Retinal pigment epithelial cell (primary cell): ENCODE measurements around the gene VIM.

Experiments
- DNase-seq: peaks from one replicate; pipeline ENCODE4 v3.0.0-alpha.2; 2010; ENCODE audit warnings: low read depth
- H3K4me3 ChIP-seq: 2 replicates; pipeline ENCODE4 v1.5.1; 2011; ENCODE audit warnings: mild to moderate bottlenecking, low read length, control low read depth, moderate library complexity
- CTCF ChIP-seq: conservative IDR thresholded peaks from 2 replicates; pipeline ENCODE4 v1.5.1; 2011; ENCODE audit warnings: low read depth, low read length, control low read depth, inconsistent platforms

The VIM gene

GRCh38 chr10:17232276-17232960, 4.4 kb downstream of the VIM start:
- DNase-seq: no peak
- TF ChIP-seq CTCF: no peak
- H3K4me3 ChIP-seq: peak overlapping the region; percentile 95

- DNase-seq: no peak
- TF ChIP-seq CTCF: no peak
- H3K4me3 ChIP-seq: peak overlapping the region; percentile 95
Observed at GRCh38 chr10:17233286-17233991, 5.4 kb downstream of the VIM start.

DNA sequence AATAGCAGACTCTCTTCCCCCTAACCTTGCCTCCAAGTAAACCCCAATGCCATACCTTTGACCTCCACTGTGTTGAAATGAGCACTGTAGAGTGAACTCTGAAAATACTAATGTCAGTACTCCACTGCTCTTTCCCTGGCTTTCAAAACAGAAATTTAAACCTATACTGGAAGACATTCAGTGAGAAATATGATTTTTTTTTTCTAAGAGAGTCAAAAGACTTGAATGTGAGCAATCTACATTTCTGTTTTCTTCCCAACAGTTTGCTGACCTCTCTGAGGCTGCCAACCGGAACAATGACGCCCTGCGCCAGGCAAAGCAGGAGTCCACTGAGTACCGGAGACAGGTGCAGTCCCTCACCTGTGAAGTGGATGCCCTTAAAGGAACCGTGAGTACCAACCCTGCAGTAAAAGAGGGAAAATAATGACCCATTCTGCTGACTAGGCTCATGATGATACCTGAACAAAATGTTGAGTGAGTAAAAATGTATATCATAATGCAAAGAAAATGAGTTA, 6.4 kb downstream of the VIM start:
- TF ChIP-seq CTCF: no peak
- peak overlapping the region; percentile 95 for H3K4me3 ChIP-seq
- no peak for DNase-seq

GRCh38 chr10:17235136-17235535, 7.1 kb downstream of the VIM start:
- TF ChIP-seq CTCF: peak; percentile 44
- no peak for DNase-seq
- H3K4me3 ChIP-seq: peak overlapping the region; percentile 95

- TF ChIP-seq CTCF: no peak
- DNase-seq: no peak
- peak overlapping the region; percentile 95 for H3K4me3 ChIP-seq
Observed at GRCh38 chr10:17236468-17237148, 8.6 kb downstream of the VIM start.

DNA sequence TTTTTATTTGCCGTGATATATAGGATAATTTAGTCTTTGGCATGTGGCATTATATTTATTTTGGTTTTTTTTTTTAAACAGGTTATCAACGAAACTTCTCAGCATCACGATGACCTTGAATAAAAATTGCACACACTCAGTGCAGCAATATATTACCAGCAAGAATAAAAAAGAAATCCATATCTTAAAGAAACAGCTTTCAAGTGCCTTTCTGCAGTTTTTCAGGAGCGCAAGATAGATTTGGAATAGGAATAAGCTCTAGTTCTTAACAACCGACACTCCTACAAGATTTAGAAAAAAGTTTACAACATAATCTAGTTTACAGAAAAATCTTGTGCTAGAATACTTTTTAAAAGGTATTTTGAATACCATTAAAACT, 9.1 kb downstream of the VIM start:
- H3K4me3 ChIP-seq: no peak overlapping the region
- DNase-seq: no peak
- no peak for TF ChIP-seq CTCF
